Transverse colon (tissue), 4 donors: ENCODE results near the gene NUP214. TPM values are rescaled to one million over a fixed set of nuclear protein-coding genes. Genes with fewer than 3 reads are reported as not detected.
A peak's percentile ranks its signal among the peaks of the same experiment; 100 is the strongest.

Source experiments
- DNase-seq: peaks from one replicate; pipeline ENCODE4 v3.0.0-alpha.2; 2019
- H3K27ac ChIP-seq, 4 donors: fragments of 200-600 bp; sonication (generic); 2 replicates each; pipeline ENCODE4 v1.5.1; 2016 to 2018; ENCODE audit warnings: inconsistent platforms in 4 of 4
- H3K27me3 ChIP-seq: fragments of 200-600 bp; sonication (generic); 2 replicates; pipeline ENCODE4 v1.5.1; 2017; ENCODE audit warnings: inconsistent platforms
- H3K36me3 ChIP-seq, 4 donors: fragments of 200-600 bp; sonication (generic); 2 replicates each; pipeline ENCODE4 v1.5.1; 2017 to 2019; ENCODE audit warnings: inconsistent platforms in 4 of 4
- H3K4me1 ChIP-seq, 4 donors: fragments of 200-600 bp; sonication (generic); 2 replicates each; pipeline ENCODE4 v1.5.1; 2017 to 2020; ENCODE audit warnings: inconsistent platforms in 4 of 4
- H3K4me3 ChIP-seq, 4 donors: fragments of 200-600 bp; sonication (generic); 1 replicate in 1 of 4; 2 replicates in 3 of 4; pipeline versions ENCODE4 v1.5.1 to v1.6.1; 2017 to 2019; ENCODE audit warnings: inconsistent platforms in 4 of 4
- H3K9me3 ChIP-seq, 2 donors: fragments of 200-600 bp; sonication (generic); 2 replicates each; pipeline ENCODE4 v1.5.1; 2017 to 2019; ENCODE audit warnings: inconsistent platforms in 2 of 2
- EP300 ChIP-seq: sonication (generic); formaldehyde crosslinking; IDR thresholded peaks from one replicate; pipeline ENCODE4 v1.6.1; 2017; ENCODE audit warnings: antibody characterized with exemption, low read depth
- POLR2A ChIP-seq: fragments of 450-650 bp; IDR thresholded peaks from one replicate; pipeline ENCODE4 v1.6.1; 2016; ENCODE audit warnings: antibody characterized with exemption, mild to moderate bottlenecking, moderate library complexity
- POLR2AphosphoS5 ChIP-seq, 3 donors: sonication (generic); formaldehyde crosslinking; IDR thresholded peaks; one replicate each; pipeline ENCODE4 v1.6.1; 2016; ENCODE audit warnings: antibody characterized with exemption in 3 of 3
- WGBS, 2 donors: methylation state at CpG; one replicate each; pipeline ENCODE4 v1.1.5; 2018; ENCODE audit warnings: low coverage in 1 of 2; 5-methylcytosine and 5-hydroxymethylcytosine counted together
- in situ Hi-C, 4 donors: fragments of 200-750 bp; cut with MboI; loops; one replicate each; pipeline versions ENCODE4 v1.15.0 to v1.15.1; 2017; ENCODE audit warnings: low sequenced_read_pairs in 3 of 4, low pct_ligation_motif_present in 1 of 4, low pct_unique_long_range_greater_than_20kb in 1 of 4
- intact Hi-C: fragments of 100-400 bp; cut with DNase I; formaldehyde crosslinking; loops from one replicate; pipeline ENCODE4 v1.15.1; 2023; ENCODE audit warnings: low total_unique reads
- total RNA-seq, 4 donors: library from RNA; depleted of rRNA; stranded (reverse); fragments of >200 nt; gene quantifications; one replicate each; pipeline ENCODE4 v1.1.0, GENCODE V29; 2016
- TF ChIP-seq, protein P1 (sequence below), 5 experiments: fragments of 200-600 bp in 3 of 5; fragments of 450-650 bp in 2 of 5; sonication (generic) in 3 of 5; IDR thresholded peaks; 1 replicate in 2 of 5; 2 replicates in 3 of 5; pipeline ENCODE4 v1.5.1; 2016 to 2017; ENCODE audit warnings: antibody characterized with exemption in 5 of 5, inconsistent platforms in 3 of 5, mild to moderate bottlenecking in 2 of 5, moderate library complexity in 1 of 5

The NUP214 gene
- total RNA-seq, 4 donors from 2014 or later = 48.3 to 152 (median 85.9) TPM

DNA sequence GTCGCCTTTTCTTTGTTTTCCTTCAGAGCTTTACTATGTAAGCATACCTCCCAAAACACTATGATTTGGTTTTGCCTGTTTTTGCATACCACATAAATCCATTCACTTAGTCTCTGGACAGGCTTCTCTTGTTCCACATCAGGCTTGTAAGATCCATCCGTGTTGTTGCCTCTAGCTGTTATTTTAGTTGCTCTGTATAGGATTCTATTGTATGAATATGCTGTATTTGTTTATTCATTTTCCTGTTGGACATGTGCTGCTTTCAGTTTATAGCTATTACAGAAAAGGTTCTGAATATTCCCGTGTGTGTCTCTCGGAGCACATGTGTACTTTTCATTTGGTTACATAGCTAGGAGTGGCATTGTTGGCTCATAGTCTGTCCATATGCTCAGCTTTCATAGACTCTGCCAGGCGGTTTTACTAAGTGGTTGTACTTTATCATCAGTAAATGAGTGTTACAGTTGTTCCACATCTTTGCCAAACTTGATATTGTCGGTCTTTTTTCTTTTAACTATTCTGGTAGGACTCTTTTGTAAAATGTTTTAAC, 41.8 kb downstream of the NUP214 start:
- H3K36me3 ChIP-seq = peaks cover 0 to 31% (median 11%) of the 10 kb centered on the region in 4 donors
- peaks cover 0 to 17% (median 8%) of the 10 kb centered on the region in 4 donors for H3K4me1 ChIP-seq
- H3K27ac ChIP-seq = peak overlapping the region in 3 of 4 donors; percentile 5 to 55 (median 11)
- TF ChIP-seq POLR2A = no peak
- no peak for TF ChIP-seq POLR2AphosphoS5 (IDR thresholded peaks at IDR 0.05)
- no peak for TF ChIP-seq EP300
- TF ChIP-seq, protein P1, sequence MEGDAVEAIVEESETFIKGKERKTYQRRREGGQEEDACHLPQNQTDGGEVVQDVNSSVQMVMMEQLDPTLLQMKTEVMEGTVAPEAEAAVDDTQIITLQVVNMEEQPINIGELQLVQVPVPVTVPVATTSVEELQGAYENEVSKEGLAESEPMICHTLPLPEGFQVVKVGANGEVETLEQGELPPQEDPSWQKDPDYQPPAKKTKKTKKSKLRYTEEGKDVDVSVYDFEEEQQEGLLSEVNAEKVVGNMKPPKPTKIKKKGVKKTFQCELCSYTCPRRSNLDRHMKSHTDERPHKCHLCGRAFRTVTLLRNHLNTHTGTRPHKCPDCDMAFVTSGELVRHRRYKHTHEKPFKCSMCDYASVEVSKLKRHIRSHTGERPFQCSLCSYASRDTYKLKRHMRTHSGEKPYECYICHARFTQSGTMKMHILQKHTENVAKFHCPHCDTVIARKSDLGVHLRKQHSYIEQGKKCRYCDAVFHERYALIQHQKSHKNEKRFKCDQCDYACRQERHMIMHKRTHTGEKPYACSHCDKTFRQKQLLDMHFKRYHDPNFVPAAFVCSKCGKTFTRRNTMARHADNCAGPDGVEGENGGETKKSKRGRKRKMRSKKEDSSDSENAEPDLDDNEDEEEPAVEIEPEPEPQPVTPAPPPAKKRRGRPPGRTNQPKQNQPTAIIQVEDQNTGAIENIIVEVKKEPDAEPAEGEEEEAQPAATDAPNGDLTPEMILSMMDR (IDR thresholded peaks at IDR 0.05) = no peak
- H3K4me3 ChIP-seq = no peak overlapping the region
- H3K27me3 ChIP-seq = no peaks in the 10 kb centered on the region
- 44 to 57% methylated on average over 6 of the region's 6 CpGs for WGBS, 2 donors
- intact Hi-C loops = no loop called here
- no peaks in the 10 kb centered on the region for H3K9me3 ChIP-seq
- in situ Hi-C loops = loop anchor here in 1 of 4 donors (25.0 kb wide), 1 partner anchor 295 kb away; no protein-coding TSS in a partner anchor
- DNase-seq = no peak

DNA sequence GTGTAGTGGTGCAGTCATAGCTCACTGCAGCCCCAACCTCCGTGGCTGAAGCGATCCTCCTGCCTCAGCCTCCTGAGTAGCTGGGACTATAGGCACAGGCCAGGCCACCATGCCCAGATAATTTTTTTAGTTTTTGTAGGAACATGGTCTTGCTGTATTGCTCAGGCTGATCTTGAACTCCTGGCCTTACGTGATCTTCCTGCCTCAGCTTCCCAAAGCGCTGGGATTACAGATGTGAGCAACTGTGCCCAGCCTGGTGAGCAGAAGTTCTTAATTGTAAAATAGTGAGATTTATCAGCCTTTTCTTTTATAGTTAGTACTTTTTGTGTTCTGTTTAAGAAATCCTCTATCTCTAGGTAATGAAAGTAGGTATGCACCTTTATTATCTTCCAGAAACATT, 42.5 kb downstream of the NUP214 start:
- TF ChIP-seq, protein P1 (IDR thresholded peaks at IDR 0.05) = no peak
- TF ChIP-seq POLR2AphosphoS5 (IDR thresholded peaks at IDR 0.05) (no peak), POLR2A (no peak), EP300 (no peak)
- in situ Hi-C loops = loop anchor here in 1 of 4 donors (25.0 kb wide), 1 partner anchor 294 kb away; no protein-coding TSS in a partner anchor
- peak overlapping the region in 2 of 4 donors; percentile 5 to 55 for H3K27ac ChIP-seq
- H3K4me1 ChIP-seq = peaks cover 0 to 17% (median 8%) of the 10 kb centered on the region in 4 donors
- intact Hi-C loops = no loop called here
- no peaks in the 10 kb centered on the region for H3K9me3 ChIP-seq
- H3K27me3 ChIP-seq = no peaks in the 10 kb centered on the region
- peaks cover 0 to 28% (median 11%) of the 10 kb centered on the region in 4 donors for H3K36me3 ChIP-seq
- WGBS, 2 donors = 80% methylated on average over 4 of the region's 4 CpGs; no CpG with 5 or more reads in 1 of the 2 donors
- no peak for DNase-seq
- H3K4me3 ChIP-seq = no peak overlapping the region

DNA sequence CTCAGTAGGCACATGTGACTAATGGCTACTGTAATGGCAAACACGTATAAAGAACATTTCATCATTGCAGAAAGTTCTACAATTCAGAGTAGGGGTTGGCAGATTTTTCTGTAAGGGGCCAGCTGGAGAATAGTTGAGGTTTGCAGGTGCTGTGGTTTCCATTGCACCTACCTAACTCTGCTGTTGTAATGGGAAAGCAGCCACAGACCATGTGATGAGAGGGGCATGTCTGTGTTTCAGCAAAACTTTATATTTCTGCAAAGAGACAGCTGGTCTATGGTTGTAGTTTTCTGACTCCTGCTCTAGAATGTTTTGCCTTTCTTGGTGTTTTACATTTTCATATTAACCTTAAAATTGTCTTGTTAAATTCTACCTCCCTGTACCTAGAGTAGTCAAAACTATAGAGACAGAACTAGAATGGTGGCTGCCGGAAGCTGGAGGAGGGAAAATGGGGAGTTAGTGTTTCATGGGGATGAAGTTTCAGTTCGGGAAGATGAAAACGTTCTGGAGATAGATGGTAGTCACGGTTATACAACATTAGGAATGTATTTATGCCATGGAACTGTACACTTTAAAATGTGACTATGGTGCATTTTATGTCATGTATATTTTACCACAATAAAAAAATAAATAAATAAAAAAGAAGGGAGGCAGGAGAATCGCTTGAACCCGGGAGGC, 44.3 kb downstream of the NUP214 start:
- intact Hi-C loops (no loop called here), in situ Hi-C loops (loop anchor here in 1 of 4 donors (25.0 kb wide), 1 partner anchor 293 kb away; no protein-coding TSS in a partner anchor)
- TF ChIP-seq POLR2AphosphoS5 (IDR thresholded peaks at IDR 0.05) = no peak
- TF ChIP-seq EP300 = no peak
- TF ChIP-seq, protein P1 (IDR thresholded peaks at IDR 0.05) = no peak
- TF ChIP-seq POLR2A = no peak

DNA sequence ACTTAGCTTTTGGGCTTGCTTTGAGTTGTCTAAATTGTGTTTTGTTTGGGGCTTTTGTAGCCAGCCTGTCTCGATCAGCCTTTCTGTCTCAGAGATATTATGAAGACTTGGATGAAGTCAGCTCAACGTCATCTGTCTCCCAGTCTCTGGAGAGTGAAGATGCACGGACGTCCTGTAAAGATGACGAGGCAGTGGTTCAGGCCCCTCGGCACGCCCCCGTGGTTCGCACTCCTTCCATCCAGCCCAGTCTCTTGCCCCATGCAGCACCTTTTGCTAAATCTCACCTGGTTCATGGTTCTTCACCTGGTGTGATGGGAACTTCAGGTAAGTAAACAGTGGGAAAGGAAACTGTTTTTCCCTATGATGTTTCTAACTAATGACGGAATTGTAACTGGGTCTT, 48.6 kb downstream of the NUP214 start:
- Histone ChIP-seq H3K9me3 (no peaks in the 10 kb centered on the region), H3K36me3 (peaks cover 0 to 39% (median 17%) of the 10 kb centered on the region in 4 donors), H3K4me3 (no peak overlapping the region), H3K27me3 (no peaks in the 10 kb centered on the region), H3K4me1 (peaks cover 0 to 4% (median 0%) of the 10 kb centered on the region in 4 donors), H3K27ac (no peak overlapping the region)
- WGBS, 2 donors = 96 to 97% methylated on average over 8 to 10 of the region's 10 CpGs
- TF ChIP-seq, protein P1 (IDR thresholded peaks at IDR 0.05) = no peak
- no peak for TF ChIP-seq EP300
- TF ChIP-seq POLR2A = no peak
- TF ChIP-seq POLR2AphosphoS5 (IDR thresholded peaks at IDR 0.05) = no peak
- in situ Hi-C loops (loop anchor here in 1 of 4 donors (25.0 kb wide), 1 partner anchor 288 kb away; no protein-coding TSS in a partner anchor), intact Hi-C loops (no loop called here)
- no peak for DNase-seq

More for the DNA sequence above, 44.3 kb downstream of the NUP214 start:
- DNase-seq = no peak
- H3K9me3 ChIP-seq = no peaks in the 10 kb centered on the region
- H3K4me3 ChIP-seq = no peak overlapping the region
- no peak overlapping the region for H3K27ac ChIP-seq
- no peaks in the 10 kb centered on the region for H3K27me3 ChIP-seq
- H3K4me1 ChIP-seq = peaks cover 0 to 17% (median 8%) of the 10 kb centered on the region in 4 donors
- 89 to 92% methylated on average over 6 to 7 of the region's 7 CpGs for WGBS, 2 donors
- H3K36me3 ChIP-seq = peaks cover 0 to 23% (median 6%) of the 10 kb centered on the region in 4 donors
